Astrocyte of the cerebellum (primary cell): Measurements from ENCODE around the gene MDM2.

ENCODE experiments used
- DNase-seq: peaks from one replicate; pipeline ENCODE4 v3.0.0-alpha.2; 2011; ENCODE audit warnings: low read depth
- H3K4me3 ChIP-seq: 2 replicates; pipeline ENCODE4 v1.5.1; 2011; ENCODE audit warnings: mild to moderate bottlenecking, low read depth, low read length, moderate library complexity
- in situ Hi-C: cut with HindIII; loops from 2 replicates; pipeline ENCODE4 v1.10.0; 2017; ENCODE audit warnings: low sequenced_read_pairs
- TF ChIP-seq, protein P1 (sequence below): IDR thresholded peaks from 2 replicates; pipeline ENCODE4 v1.5.1; 2012; ENCODE audit warnings: low read length, low read depth, moderate library complexity, mild to moderate bottlenecking; ENCODE audit errors: missing control alignments

MDM2 gene

DNA sequence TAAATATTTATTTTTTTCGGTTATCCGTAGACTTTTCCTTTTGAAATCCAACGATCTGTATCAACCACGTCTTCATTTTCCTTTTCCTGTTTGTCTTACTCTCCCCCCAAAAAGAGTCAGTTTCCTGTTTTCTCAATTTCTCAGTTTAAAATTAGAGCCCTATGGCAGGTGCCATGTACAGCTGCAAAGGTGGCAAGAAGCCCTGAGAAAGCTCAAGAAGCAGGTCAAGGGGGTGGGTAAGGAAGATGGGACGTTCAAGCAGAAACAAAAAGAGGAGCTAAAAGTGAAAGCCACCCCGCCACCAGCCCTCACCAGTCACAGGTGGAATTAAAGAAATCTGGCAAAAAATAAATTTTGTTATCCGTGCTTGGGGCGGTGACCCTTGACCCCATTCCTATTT lies 35.3 kb upstream of the MDM2 start:
- in situ Hi-C loops = no loop called here
- TF ChIP-seq, protein P1, sequence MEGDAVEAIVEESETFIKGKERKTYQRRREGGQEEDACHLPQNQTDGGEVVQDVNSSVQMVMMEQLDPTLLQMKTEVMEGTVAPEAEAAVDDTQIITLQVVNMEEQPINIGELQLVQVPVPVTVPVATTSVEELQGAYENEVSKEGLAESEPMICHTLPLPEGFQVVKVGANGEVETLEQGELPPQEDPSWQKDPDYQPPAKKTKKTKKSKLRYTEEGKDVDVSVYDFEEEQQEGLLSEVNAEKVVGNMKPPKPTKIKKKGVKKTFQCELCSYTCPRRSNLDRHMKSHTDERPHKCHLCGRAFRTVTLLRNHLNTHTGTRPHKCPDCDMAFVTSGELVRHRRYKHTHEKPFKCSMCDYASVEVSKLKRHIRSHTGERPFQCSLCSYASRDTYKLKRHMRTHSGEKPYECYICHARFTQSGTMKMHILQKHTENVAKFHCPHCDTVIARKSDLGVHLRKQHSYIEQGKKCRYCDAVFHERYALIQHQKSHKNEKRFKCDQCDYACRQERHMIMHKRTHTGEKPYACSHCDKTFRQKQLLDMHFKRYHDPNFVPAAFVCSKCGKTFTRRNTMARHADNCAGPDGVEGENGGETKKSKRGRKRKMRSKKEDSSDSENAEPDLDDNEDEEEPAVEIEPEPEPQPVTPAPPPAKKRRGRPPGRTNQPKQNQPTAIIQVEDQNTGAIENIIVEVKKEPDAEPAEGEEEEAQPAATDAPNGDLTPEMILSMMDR = no peak
- H3K4me3 ChIP-seq = no peak overlapping the region
- no peak for DNase-seq

DNA sequence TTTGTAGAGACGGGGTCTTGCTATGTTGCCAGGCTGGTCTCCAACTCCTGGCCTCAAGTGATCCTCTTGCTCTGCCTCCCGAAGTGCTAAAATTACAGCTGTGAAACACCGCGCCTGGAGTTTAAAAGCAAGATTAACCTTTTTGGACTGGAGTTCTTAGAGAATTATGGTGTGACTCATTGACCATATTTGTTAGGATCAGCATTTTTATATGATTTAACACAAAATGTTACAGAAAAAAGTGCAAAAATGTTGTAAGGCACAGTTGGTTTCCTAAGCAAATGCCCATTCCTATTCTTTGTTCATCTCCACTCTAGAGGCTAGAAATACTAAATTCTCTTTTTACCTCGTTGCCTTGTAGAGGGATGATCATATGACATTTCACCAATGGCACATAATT lies 34.4 kb upstream of the MDM2 start:
- DNase-seq = no peak
- in situ Hi-C loops = no loop called here
- H3K4me3 ChIP-seq = no peak overlapping the region
- TF ChIP-seq, protein P1 = no peak

DNA sequence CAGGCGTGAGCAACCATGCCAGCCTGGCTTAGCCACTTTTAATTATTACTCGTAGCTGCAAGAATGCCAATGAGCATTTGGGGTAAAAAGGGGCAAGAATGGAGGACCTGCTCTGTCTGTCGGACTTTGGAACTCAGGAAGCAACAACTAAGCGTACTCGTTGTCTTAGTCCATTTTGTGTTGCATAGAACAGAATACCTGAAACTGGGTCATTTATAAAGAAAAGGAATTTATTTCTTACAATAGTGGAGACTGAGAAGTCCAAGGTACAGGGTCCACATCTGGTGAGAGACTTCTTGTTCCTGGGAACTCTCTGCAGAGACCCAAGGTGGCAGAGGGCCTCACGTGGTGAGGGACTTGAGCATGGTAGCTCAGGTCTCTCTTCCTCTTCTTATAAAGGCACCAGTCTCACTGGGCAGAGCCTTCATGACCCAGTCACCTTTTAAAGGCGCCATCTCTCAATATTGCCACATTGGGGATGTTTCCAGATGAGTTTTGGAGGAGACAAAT lies 32.8 kb upstream of the MDM2 start:
- TF ChIP-seq, protein P1 = no peak
- no peak for DNase-seq
- in situ Hi-C loops = no loop called here
- H3K4me3 ChIP-seq = no peak overlapping the region

DNA sequence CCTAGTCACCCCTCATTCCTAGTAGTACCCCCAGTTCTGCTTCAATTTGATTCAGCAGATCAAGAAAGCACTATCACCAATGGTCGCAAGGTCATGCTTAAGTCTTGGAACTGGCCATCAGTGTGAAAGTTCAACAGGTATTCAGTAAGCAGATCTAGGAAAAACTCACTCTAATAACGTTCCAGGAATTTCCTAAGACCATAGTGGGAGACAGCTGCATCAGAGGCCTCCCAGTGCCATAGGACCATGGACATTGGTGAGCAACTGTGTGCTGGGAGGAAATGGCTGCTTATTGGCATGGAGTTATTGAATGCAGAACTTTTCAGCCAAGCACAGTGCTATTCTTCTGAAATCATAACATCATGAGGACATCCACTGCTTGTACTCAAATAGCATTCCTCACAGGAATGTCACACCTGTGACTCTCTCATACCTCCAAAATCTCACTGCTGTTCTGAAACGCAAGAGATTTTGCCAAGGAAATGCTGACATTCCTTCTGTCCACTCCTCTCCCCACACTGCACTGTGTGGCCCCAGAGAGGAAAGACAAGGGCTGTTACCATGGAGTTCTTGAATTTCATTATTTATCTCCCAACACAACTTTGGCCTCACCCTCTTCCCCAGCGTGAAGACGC lies 30.9 kb upstream of the MDM2 start:
- TF ChIP-seq, protein P1 = no peak
- in situ Hi-C loops = no loop called here
- DNase-seq = no peak
- H3K4me3 ChIP-seq = no peak overlapping the region

DNA sequence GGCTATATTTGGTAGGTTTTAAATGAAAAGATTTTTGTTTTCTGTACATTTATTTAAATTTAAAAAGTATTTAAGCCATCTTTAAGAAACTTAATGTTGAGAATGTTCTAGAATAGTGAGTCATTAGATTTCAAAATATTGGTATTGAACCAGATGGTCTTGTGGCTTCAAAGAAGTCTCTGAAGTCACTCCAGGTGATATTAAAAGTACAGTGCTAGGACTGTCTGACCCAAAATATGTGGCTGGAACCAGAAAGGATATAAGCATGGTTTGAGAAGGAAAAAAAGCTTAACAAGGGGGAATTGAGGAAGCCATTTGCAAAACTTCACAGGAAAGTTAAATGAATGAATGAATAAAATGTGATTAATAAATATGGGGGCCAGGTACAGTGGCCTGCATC lies 28.7 kb upstream of the MDM2 start:
- no peak for DNase-seq
- TF ChIP-seq, protein P1 = no peak
- in situ Hi-C loops = no loop called here

DNA sequence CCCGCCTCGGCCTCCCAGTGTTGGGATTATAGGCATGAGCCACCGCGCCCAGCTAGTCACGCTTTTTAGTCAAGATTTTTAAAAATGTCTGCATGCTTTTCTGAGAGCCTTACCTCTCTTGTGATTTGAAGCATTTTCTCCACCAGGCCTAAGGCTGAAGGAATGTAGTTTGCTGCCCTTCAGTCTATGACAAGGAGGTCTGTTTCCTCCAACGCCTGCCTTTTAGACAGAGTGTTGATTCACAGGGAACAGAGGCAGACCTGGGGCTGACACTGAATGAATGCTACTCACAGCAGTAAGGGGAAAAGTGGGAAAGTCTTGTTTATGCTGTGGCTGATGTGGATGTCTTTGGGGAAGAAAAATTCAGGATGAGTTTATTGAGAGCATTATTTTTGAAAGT lies 27.2 kb upstream of the MDM2 start:
- in situ Hi-C loops = no loop called here
- no peak overlapping the region for H3K4me3 ChIP-seq
- no peak for DNase-seq
- TF ChIP-seq, protein P1 = no peak

More for the DNA sequence above, 28.7 kb upstream of the MDM2 start:
- no peak overlapping the region for H3K4me3 ChIP-seq
